HCT116 (cell line): ENCODE data around the gene SSR2. TPM values are rescaled to one million over a fixed set of nuclear protein-coding genes. Genes with fewer than 3 reads are reported as not detected.

Experiments
- ATAC-seq: fragments of 200-7000 bp; cut with Tn5 transposase; 2 replicates; pipeline ENCODE4 v1.9.1; 2020; ENCODE audit warnings: mild to moderate bottlenecking, moderate library complexity
- BruUV-seq: library from RNA; stranded (reverse); fragments of 400-500 nt; replicated peaks from 2 replicates; lab custom pipeline; 2021; lab: Mats Ljungman, UMichigan
- CTCF ChIA-PET: fragments of 300-600 bp; sonication (Branson Sonifier 250); formaldehyde crosslinking; loops from one replicate; lab custom pipeline; 2021; ENCODE audit warnings: antibody characterized with exemption; lab: Charles Lee
- POLR2A ChIA-PET: fragments of 300-600, 350-600 bp; sonication (Branson Sonifier 250); formaldehyde crosslinking; loops from one replicate; lab custom pipeline; 2021; ENCODE audit warnings: antibody characterized with exemption; lab: Charles Lee
- RAD21 ChIA-PET, 2 experiments: fragments of 300-600 bp; sonication (Branson Sonifier 250); formaldehyde crosslinking; loops; one replicate each; lab custom pipeline; 2023; ENCODE audit warnings: low total read pairs in 2 of 2; ENCODE audit not compliant: uncharacterized antibody in 2 of 2, unreplicated experiment in 2 of 2, low non-redundant PET in 1 of 2; lab: Charles Lee
- DNase-seq: peaks from one replicate; pipeline ENCODE4 v3.0.0-alpha.2; 2010; ENCODE audit warnings: low read depth, low spot score
- H2AFZ ChIP-seq: fragments of 200-600 bp; shearing (Covaris generic), sonication (generic); 2 replicates; pipeline ENCODE4 v1.6.1; 2017; ENCODE audit warnings: low read depth, mixed run types, mixed read lengths, antibody characterized with exemption, low read length; ENCODE audit not compliant: poor library complexity, severe bottlenecking
- H3K27ac ChIP-seq: 2 replicates; pipeline ENCODE4 v1.5.1; 2012; ENCODE audit warnings: low read depth, low read length
- H3K27me3 ChIP-seq: fragments of 200-600 bp; sonication (generic); 2 replicates; pipeline ENCODE4 v1.6.1; 2016; ENCODE audit warnings: mixed run types, low read length, mixed read lengths; ENCODE audit not compliant: insufficient read depth
- H3K36me3 ChIP-seq, 2 experiments: fragments of 200-500 bp in 1 of 2; fragments of 200-600 bp in 1 of 2; sonication (Bioruptor generic) in 1 of 2; sonication (generic) in 1 of 2; 2 replicates each; pipeline versions ENCODE4 v1.5.1 to v1.6.1; 2014 to 2016; ENCODE audit warnings: low read length in 2 of 2, inconsistent platforms in 1 of 2, mixed read lengths in 1 of 2, mixed run types in 1 of 2; ENCODE audit not compliant: insufficient read depth in 2 of 2, control insufficient read depth in 1 of 2
- H3K4me1 ChIP-seq, 2 experiments: fragments of 200-600 bp in 1 of 2; sonication (generic) in 1 of 2; 2 replicates each; pipeline versions ENCODE4 v1.5.1 to v1.6.1; 2012 to 2017; ENCODE audit warnings: low read length in 2 of 2, inconsistent platforms in 1 of 2, mild to moderate bottlenecking in 1 of 2, mixed read lengths in 1 of 2, mixed run types in 1 of 2, moderate library complexity in 1 of 2; ENCODE audit not compliant: insufficient read depth in 2 of 2, control insufficient read depth in 1 of 2
- H3K4me2 ChIP-seq: fragments of 200-600 bp; sonication (generic); 2 replicates; pipeline ENCODE4 v1.6.1; 2017; ENCODE audit warnings: mixed run types, low read length, mixed read lengths
- H3K4me3 ChIP-seq, 2 experiments: fragments of 200-600 bp in 1 of 2; sonication (generic) in 1 of 2; replicated peaks in 1 of 2; 2 replicates each; pipeline ENCODE4 v1.5.1; 2011 to 2016; ENCODE audit warnings: low read length in 2 of 2, control low read depth in 1 of 2, low read depth in 1 of 2, mild to moderate bottlenecking in 1 of 2, mixed read lengths in 1 of 2, mixed run types in 1 of 2
- H3K79me2 ChIP-seq: fragments of 200-600 bp; sonication (generic); 2 replicates; pipeline ENCODE4 v1.6.1; 2017; ENCODE audit warnings: mild to moderate bottlenecking, mixed run types, low read length, moderate library complexity, mixed read lengths; ENCODE audit not compliant: insufficient read depth
- H3K9ac ChIP-seq: fragments of 200-600 bp; sonication (generic); 2 replicates; pipeline ENCODE4 v1.6.1; 2016; ENCODE audit warnings: low read length, mixed read lengths
- H3K9me2 ChIP-seq: fragments of 200-600 bp; sonication (generic), shearing (Covaris generic); 2 replicates; pipeline ENCODE4 v1.6.1; 2017; ENCODE audit warnings: mixed run types, mild to moderate bottlenecking, moderate library complexity; ENCODE audit not compliant: insufficient read depth
- H3K9me3 ChIP-seq, 2 experiments: fragments of 200-500 bp in 1 of 2; fragments of 200-600 bp in 1 of 2; sonication (Bioruptor generic) in 1 of 2; sonication (generic) in 1 of 2; 2 replicates each; pipeline ENCODE4 v1.6.1; 2014 to 2017; ENCODE audit warnings: low read length in 2 of 2, mixed read lengths in 2 of 2, inconsistent platforms in 1 of 2, low read depth in 1 of 2, mild to moderate bottlenecking in 1 of 2, mixed run types in 1 of 2, moderate library complexity in 1 of 2; ENCODE audit not compliant: control insufficient read depth in 1 of 2, insufficient read depth in 1 of 2
- H4K20me1 ChIP-seq: fragments of 200-600 bp; sonication (generic), shearing (Covaris generic); 2 replicates; pipeline ENCODE4 v1.6.1; 2017; ENCODE audit warnings: mixed run types, mild to moderate bottlenecking, moderate library complexity; ENCODE audit not compliant: insufficient read depth
- EGR1 ChIP-seq: IDR thresholded peaks from 2 replicates; pipeline ENCODE4 v1.6.1; 2012; ENCODE audit warnings: low read depth
- POLR2A ChIP-seq: IDR thresholded peaks from 2 replicates; pipeline ENCODE4 v1.7.0; 2011; ENCODE audit warnings: borderline replicate concordance; ENCODE audit not compliant: insufficient read depth, insufficient read length; ENCODE audit errors: extremely low read depth
- RAD21 ChIP-seq: IDR thresholded peaks from 2 replicates; pipeline ENCODE4 v1.6.1; 2012; ENCODE audit warnings: low read depth, mild to moderate bottlenecking
- SIN3A ChIP-seq: IDR thresholded peaks from 2 replicates; pipeline ENCODE4 v1.6.1; 2012; ENCODE audit warnings: low read depth
- ZBTB33 ChIP-seq: IDR thresholded peaks from 2 replicates; pipeline ENCODE4 v1.6.1; 2011; ENCODE audit warnings: mild to moderate bottlenecking, low read length, moderate library complexity; ENCODE audit not compliant: insufficient replicate concordance; ENCODE audit errors: extremely low read depth
- ZNF274 ChIP-seq: fragments of 200-500 bp; sonication (Bioruptor generic); IDR thresholded peaks from 2 replicates; pipeline ENCODE4 v1.6.1; 2014; ENCODE audit warnings: mild to moderate bottlenecking, low read depth, low read length, inconsistent platforms
- intact Hi-C: fragments of 100-400 bp; cut with micrococcal nuclease; formaldehyde crosslinking; loops from 2 replicates; pipeline ENCODE4 v1.10.0; 2022
- total RNA-seq: library from RNA; stranded (reverse); gene quantifications from one replicate; pipeline ENCODE4 v1.2.1, GENCODE V29; 2021; ENCODE audit not compliant: unreplicated experiment

SSR2 gene
- total RNA-seq, 1 experiment from 2014 or later = 153 TPM

DNA sequence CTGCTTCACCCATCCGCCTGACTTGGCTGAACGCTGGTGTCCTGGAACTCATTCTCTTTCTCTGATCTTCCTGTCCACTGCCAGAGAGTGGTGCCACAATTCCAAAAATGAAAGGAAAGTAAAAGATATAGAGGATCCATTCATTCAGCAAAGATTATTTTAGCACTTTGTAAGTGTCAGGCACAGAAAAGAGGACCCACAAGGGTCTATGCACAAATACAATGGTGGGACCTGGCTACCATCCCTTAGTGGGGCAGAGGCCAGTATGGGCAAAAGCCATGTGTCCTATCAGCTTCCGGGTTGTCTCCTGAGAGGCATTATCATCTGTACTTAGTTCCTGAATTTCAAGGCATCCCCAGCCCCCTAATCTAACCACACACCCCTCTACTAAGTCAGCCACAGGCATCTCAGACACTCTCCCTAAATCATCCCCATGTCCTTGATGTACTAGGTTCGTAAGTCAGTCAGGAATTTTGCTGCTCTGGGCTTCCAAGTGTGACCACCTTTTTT is 19.0 kb downstream of the SSR2 start:
- peaks cover 7 to 43% of the 10 kb centered on the region in 2 experiments for H3K4me1 ChIP-seq
- ChIA-PET RAD21 (no interaction called here), POLR2A (no interaction called here), CTCF (interaction anchor here (1.6 kb wide), 1 partner anchor 12 kb away, joined by 5 read pairs; no protein-coding TSS in a partner anchor)
- no peak for ATAC-seq
- H3K4me3 ChIP-seq = no peak overlapping the region
- no peak overlapping the region for H3K27ac ChIP-seq
- no peaks in the 10 kb centered on the region for H3K79me2 ChIP-seq
- intact Hi-C loops = loop anchor here (10.0 kb wide), 1 partner anchor 63 kb away; the partner anchor contains the start of gene RAB25
- BruUV-seq = no TSS peak
- no peaks in the 10 kb centered on the region for H4K20me1 ChIP-seq
- TF ChIP-seq RAD21 (peak; percentile 46), SIN3A (no peak)
- H2AFZ ChIP-seq = no peak overlapping the region
- no peaks in the 10 kb centered on the region for H3K9me2 ChIP-seq
- H3K9me3 ChIP-seq = no peaks in the 10 kb centered on the region
- no peaks in the 10 kb centered on the region for H3K27me3 ChIP-seq
- no peaks in the 10 kb centered on the region for H3K36me3 ChIP-seq
- DNase-seq = no peak
- H3K9ac ChIP-seq = no peak overlapping the region
- peak overlapping the region; percentile 11; the same call in 1 of the 2 replicates for H3K4me2 ChIP-seq

GRCh38 chr1:156001021-156001661 is 19.6 kb downstream of the SSR2 start:
- BruUV-seq = no TSS peak
- TF ChIP-seq ZBTB33 (no peak), ZNF274 (no peak), POLR2A (no peak), EGR1 (no peak)
- H3K9me2 ChIP-seq = no peaks in the 10 kb centered on the region
- CTCF ChIA-PET = interaction anchor here (1.6 kb wide), 1 partner anchor 11 kb away, joined by 5 read pairs; no protein-coding TSS in a partner anchor
- no peaks in the 10 kb centered on the region for H3K27me3 ChIP-seq
- no peaks in the 10 kb centered on the region for H4K20me1 ChIP-seq
- DNase-seq = no peak
- no peak overlapping the region for H2AFZ ChIP-seq
- H3K4me1 ChIP-seq = peaks cover 7 to 41% of the 10 kb centered on the region in 2 experiments
- H3K4me3 ChIP-seq = no peak overlapping the region
- H3K27ac ChIP-seq = no peak overlapping the region
- 0 out of 2 replicates have a peak overlapping the region, but pooled peaks have one; percentile 11 for H3K4me2 ChIP-seq
- no peak overlapping the region for H3K9ac ChIP-seq
- RAD21 ChIA-PET = interaction anchor here in 1 of 2 experiments (0.6 kb wide), 1 partner anchor 321 kb away, joined by 3 read pairs; no protein-coding TSS in a partner anchor
- no peaks in the 10 kb centered on the region for H3K9me3 ChIP-seq
- H3K36me3 ChIP-seq = no peaks in the 10 kb centered on the region
- POLR2A ChIA-PET = no interaction called here
- intact Hi-C loops = loop anchor here (10.0 kb wide), 1 partner anchor 64 kb away; the partner anchor contains the start of gene RAB25
- no peak for ATAC-seq
- no peaks in the 10 kb centered on the region for H3K79me2 ChIP-seq
